ENCODE results near the gene DRD4.

Gene DRD4

GRCh38 chr11:636511-637332, at the start of gene DRD4:
TSS of gene DRD4 (plus strand) at chr11:637269. CDS start at chr11:637305, 36 bp downstream.
- Histone ChIP-seq H3K79me2 (no peaks in the 10 kb centered on the region), H3K4me2 (ENCODE audit: low read length) (no peak within 1 kb of the TSS), H3K36me3 (ENCODE audit: control insufficient read depth, insufficient read depth, low read length) (no peaks in the 10 kb centered on the region), H3K9ac (no peak within 1 kb of the TSS), H3K27ac (no peak within 1 kb of the TSS), H3K4me1 (no peaks in the 10 kb centered on the region), H3K27me3 (ENCODE audit: control insufficient read depth, insufficient read depth, low read length) (no peaks in the 10 kb centered on the region), H3K9me3 (ENCODE audit: control insufficient read depth, low read length) (no peaks in the 10 kb centered on the region), H3K4me3 (ENCODE audit: low read depth, low read length) (no peak within 1 kb of the TSS), H2AFZ (no peak within 1 kb of the TSS)
- TF ChIP-seq, protein P1, sequence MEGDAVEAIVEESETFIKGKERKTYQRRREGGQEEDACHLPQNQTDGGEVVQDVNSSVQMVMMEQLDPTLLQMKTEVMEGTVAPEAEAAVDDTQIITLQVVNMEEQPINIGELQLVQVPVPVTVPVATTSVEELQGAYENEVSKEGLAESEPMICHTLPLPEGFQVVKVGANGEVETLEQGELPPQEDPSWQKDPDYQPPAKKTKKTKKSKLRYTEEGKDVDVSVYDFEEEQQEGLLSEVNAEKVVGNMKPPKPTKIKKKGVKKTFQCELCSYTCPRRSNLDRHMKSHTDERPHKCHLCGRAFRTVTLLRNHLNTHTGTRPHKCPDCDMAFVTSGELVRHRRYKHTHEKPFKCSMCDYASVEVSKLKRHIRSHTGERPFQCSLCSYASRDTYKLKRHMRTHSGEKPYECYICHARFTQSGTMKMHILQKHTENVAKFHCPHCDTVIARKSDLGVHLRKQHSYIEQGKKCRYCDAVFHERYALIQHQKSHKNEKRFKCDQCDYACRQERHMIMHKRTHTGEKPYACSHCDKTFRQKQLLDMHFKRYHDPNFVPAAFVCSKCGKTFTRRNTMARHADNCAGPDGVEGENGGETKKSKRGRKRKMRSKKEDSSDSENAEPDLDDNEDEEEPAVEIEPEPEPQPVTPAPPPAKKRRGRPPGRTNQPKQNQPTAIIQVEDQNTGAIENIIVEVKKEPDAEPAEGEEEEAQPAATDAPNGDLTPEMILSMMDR (IDR thresholded peaks at IDR 0.05) = no peak

- no peaks in the 10 kb centered on the region for H3K36me3 ChIP-seq (ENCODE audit: control insufficient read depth, insufficient read depth, low read length)
- TF ChIP-seq, protein P1 (IDR thresholded peaks at IDR 0.05) = no peak
- no peak overlapping the region for H3K27ac ChIP-seq
These were observed 49.5 kb upstream of the DRD4 start for GRCh38 chr11:587546-587945.

DNA sequence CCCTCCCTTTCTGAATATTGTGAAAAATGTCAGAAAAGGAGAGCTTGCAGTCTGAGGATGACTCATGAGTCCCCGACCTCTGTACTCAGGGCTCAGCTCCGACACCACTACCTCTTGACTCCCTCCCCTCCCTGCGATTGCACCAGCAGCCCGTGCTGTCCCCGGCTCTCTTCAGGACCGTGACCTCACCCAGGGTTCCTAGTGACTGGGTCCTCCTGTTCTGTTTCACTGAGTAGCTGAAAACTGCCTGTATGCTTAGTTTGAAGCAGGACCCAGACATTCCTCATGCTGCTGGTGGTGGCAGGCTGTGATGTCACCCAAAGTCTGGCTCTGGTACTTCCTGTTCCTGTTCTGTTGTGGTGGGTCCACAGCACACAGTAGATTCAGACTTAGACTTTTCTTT, 49.1 kb upstream of the DRD4 start:
- TF ChIP-seq, protein P1 (IDR thresholded peaks at IDR 0.05) = no peak
- H3K27me3 ChIP-seq (ENCODE audit: control insufficient read depth, insufficient read depth, low read length) = no peaks in the 10 kb centered on the region
- no peak overlapping the region for H3K4me3 ChIP-seq (ENCODE audit: low read depth, low read length)
- H3K79me2 ChIP-seq = peaks cover 12% of the 10 kb centered on the region
- H3K27ac ChIP-seq = no peak overlapping the region
- H3K36me3 ChIP-seq (ENCODE audit: control insufficient read depth, insufficient read depth, low read length) = no peaks in the 10 kb centered on the region
- H3K4me2 ChIP-seq (ENCODE audit: low read length) = no peak overlapping the region
- no peak overlapping the region for H3K9ac ChIP-seq
- H2AFZ ChIP-seq = no peak overlapping the region
- H3K9me3 ChIP-seq (ENCODE audit: control insufficient read depth, low read length) = no peaks in the 10 kb centered on the region
- no peaks in the 10 kb centered on the region for H3K4me1 ChIP-seq

More at GRCh38 chr11:587546-587945, 49.5 kb upstream of the DRD4 start:
- Histone ChIP-seq H2AFZ (no peak overlapping the region), H3K27me3 (ENCODE audit: control insufficient read depth, insufficient read depth, low read length) (no peaks in the 10 kb centered on the region), H3K9me3 (ENCODE audit: control insufficient read depth, low read length) (no peaks in the 10 kb centered on the region), H3K79me2 (peaks cover 12% of the 10 kb centered on the region), H3K4me1 (no peaks in the 10 kb centered on the region), H3K4me2 (ENCODE audit: low read length) (no peak overlapping the region), H3K9ac (no peak overlapping the region), H3K4me3 (ENCODE audit: low read depth, low read length) (no peak overlapping the region)

- peaks cover 3% of the 10 kb centered on the region for H3K79me2 ChIP-seq
- no peaks in the 10 kb centered on the region for H3K9me3 ChIP-seq (ENCODE audit: control insufficient read depth, low read length)
- no peak overlapping the region for H3K4me3 ChIP-seq (ENCODE audit: low read depth, low read length)
- H3K36me3 ChIP-seq (ENCODE audit: control insufficient read depth, insufficient read depth, low read length) = no peaks in the 10 kb centered on the region
- TF ChIP-seq, protein P1 (IDR thresholded peaks at IDR 0.05) = no peak
- no peak overlapping the region for H3K27ac ChIP-seq
- no peaks in the 10 kb centered on the region for H3K27me3 ChIP-seq (ENCODE audit: control insufficient read depth, insufficient read depth, low read length)
- H3K9ac ChIP-seq = no peak overlapping the region
- H3K4me2 ChIP-seq (ENCODE audit: low read length) = no peak overlapping the region
- no peak overlapping the region for H2AFZ ChIP-seq
- H3K4me1 ChIP-seq = no peaks in the 10 kb centered on the region
These were observed 47.3 kb upstream of the DRD4 start for GRCh38 chr11:589798-590197.

DNA sequence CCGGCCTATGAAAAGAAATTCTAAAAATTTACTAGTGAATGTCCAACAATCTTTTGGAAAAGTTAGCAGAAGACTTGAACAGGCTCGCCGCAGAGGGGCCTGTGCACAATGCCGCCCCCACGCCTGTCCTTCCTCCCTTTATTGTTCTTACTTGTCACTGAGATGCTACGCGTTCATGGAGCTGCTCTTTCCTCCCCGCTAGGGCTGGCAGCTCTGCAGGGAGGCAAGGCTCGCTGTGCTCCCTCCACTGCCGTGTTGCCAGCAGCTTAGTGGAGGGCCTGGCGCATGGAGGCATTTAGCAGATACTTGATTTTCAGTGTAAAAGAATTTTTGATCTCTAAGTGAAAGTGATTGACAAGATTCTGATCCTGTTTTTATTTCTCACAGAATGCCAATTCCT, 46.1 kb upstream of the DRD4 start:
- Histone ChIP-seq H3K4me1 (no peaks in the 10 kb centered on the region), H2AFZ (no peak overlapping the region), H3K79me2 (no peaks in the 10 kb centered on the region), H3K27ac (no peak overlapping the region), H3K27me3 (ENCODE audit: control insufficient read depth, insufficient read depth, low read length) (no peaks in the 10 kb centered on the region), H3K4me3 (ENCODE audit: low read depth, low read length) (no peak overlapping the region), H3K4me2 (ENCODE audit: low read length) (no peak overlapping the region), H3K9ac (no peak overlapping the region), H3K36me3 (ENCODE audit: control insufficient read depth, insufficient read depth, low read length) (no peaks in the 10 kb centered on the region), H3K9me3 (ENCODE audit: control insufficient read depth, low read length) (no peaks in the 10 kb centered on the region)
- TF ChIP-seq, protein P1 (IDR thresholded peaks at IDR 0.05) = no peak

All from parathyroid adenoma (tissue), 2 donors.